DND-41 (cell line): ENCODE data around the gene VPS72.
"Not testable (repeated sequence)": the region's sequence is repeated elsewhere in the genome, so short reads cannot be mapped to it uniquely, and the experiment has no call there.

Experiments
- ATAC-seq: fragments of 200-7000 bp; cut with Tn5 transposase; 3 replicates; pipeline ENCODE4 v1.9.1; 2021; ENCODE audit warnings: low read depth; ENCODE audit not compliant: insufficient read depth
- DNase-seq: peaks from one replicate; pipeline ENCODE4 v3.0.0-alpha.2; 2020
- H2AFZ ChIP-seq: 2 replicates; pipeline ENCODE4 v1.6.0; 2012; ENCODE audit warnings: low read depth, low read length
- H3K27ac ChIP-seq: 2 replicates; pipeline ENCODE4 v1.5.1; 2012; ENCODE audit warnings: low read length, inconsistent platforms
- H3K27me3 ChIP-seq: fragments of 200-600 bp; sonication (generic); 2 replicates; pipeline ENCODE4 v1.6.0; 2012; ENCODE audit warnings: low read length, mild to moderate bottlenecking, inconsistent platforms; ENCODE audit not compliant: insufficient read depth, poor library complexity
- H3K36me3 ChIP-seq: 2 replicates; pipeline ENCODE4 v1.5.1; 2012; ENCODE audit warnings: low read length, inconsistent platforms; ENCODE audit not compliant: insufficient read depth
- H3K4me1 ChIP-seq: 2 replicates; pipeline ENCODE4 v1.5.1; 2012; ENCODE audit warnings: mild to moderate bottlenecking, low read length; ENCODE audit not compliant: insufficient read depth
- H3K4me2 ChIP-seq: 2 replicates; pipeline ENCODE4 v1.6.0; 2012; ENCODE audit warnings: mild to moderate bottlenecking, moderate library complexity, low read length, inconsistent platforms; ENCODE audit not compliant: insufficient read depth
- H3K4me3 ChIP-seq, 2 experiments: fragments of 200-600 bp in 1 of 2; shearing (Covaris generic) in 1 of 2; 2 replicates each; pipeline ENCODE4 v1.5.1; 2012 to 2016; ENCODE audit warnings: inconsistent platforms in 2 of 2, low read length in 2 of 2, mild to moderate bottlenecking in 2 of 2, low read depth in 1 of 2, moderate library complexity in 1 of 2
- H3K79me2 ChIP-seq: 2 replicates; pipeline ENCODE4 v1.6.0; 2012; ENCODE audit warnings: low read length, inconsistent platforms; ENCODE audit not compliant: insufficient read depth
- H3K9ac ChIP-seq: 2 replicates; pipeline ENCODE4 v1.6.0; 2012; ENCODE audit warnings: low read depth, mild to moderate bottlenecking, inconsistent platforms, low read length, moderate library complexity
- H3K9me3 ChIP-seq: 2 replicates; pipeline ENCODE4 v1.5.1; 2012; ENCODE audit warnings: low read length, moderate library complexity, mild to moderate bottlenecking, inconsistent platforms; ENCODE audit not compliant: insufficient read depth, severe bottlenecking
- H4K20me1 ChIP-seq: 2 replicates; pipeline ENCODE4 v1.6.0; 2012; ENCODE audit warnings: low read length; ENCODE audit not compliant: insufficient read depth
- EZH2 ChIP-seq: IDR thresholded peaks from 3 replicates; pipeline ENCODE4 v1.6.1; 2012; ENCODE audit warnings: borderline replicate concordance, low read depth, mild to moderate bottlenecking, moderate library complexity, low read length, inconsistent platforms; ENCODE audit not compliant: severe bottlenecking
- TF ChIP-seq, protein P1 (sequence below): IDR thresholded peaks from 2 replicates; pipeline ENCODE4 v1.5.1; 2012; ENCODE audit warnings: borderline replicate concordance, low read length, moderate library complexity, mild to moderate bottlenecking; ENCODE audit not compliant: poor library complexity, severe bottlenecking; ENCODE audit errors: extremely low read depth

Gene VPS72

DNA sequence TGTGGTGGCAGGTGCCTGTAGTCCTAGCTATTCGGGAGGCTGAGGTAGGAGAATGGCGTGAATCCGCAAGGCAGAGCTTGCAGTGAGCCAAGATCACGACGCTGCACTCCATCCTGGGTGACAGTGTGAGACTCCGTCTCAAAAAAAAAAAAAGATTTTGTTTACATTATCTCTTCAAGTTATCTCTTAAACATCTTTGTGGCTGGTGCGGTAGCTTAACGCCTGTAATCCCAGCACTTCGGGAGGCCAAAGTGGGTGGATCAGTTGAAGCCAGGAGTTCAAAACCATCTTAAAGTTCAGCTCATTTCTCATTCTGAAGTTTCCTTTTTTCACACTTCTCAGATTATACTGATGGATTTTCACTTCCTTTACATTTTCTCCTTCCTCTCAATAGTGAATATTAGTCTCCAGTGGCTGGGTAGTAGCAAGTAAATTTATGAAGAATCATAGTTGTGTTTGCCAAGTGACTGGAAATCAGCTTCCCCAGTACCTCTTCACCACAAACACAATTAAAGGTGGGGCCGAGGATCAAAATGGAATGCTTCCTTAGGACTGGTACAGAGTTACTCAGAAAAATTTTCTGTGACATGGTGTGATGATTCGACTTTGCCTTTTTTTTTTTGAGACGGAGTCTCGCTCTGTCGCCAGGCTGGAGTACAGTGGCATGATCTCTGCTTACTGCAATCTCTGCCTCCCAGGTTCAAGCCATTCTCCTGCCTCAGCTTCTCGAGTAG is 22.1 kb upstream of the VPS72 start:
- peaks cover 58% of the 10 kb centered on the region for H3K36me3 ChIP-seq

DNA sequence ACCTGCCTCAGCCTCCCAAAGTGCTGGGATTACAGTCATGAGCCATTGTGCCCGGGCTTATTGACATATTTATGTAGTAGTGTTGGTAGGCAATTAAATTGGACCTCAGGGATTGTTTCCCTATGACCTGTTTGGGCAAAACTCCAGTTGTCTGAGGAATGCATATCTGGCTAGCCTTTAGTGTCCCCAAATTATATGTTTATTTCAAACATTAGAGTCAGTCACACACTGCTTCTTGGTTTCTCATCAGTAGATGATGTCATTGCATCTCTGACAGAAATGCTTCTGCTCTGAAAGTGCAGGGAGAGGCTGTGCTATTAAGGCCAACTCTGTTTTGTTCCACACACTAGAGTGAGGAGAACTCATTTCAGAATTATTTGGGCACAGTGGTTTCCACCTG is 20.8 kb upstream of the VPS72 start:
- no peak for DNase-seq
- peaks cover 97% of the 10 kb centered on the region for H3K79me2 ChIP-seq
- TF ChIP-seq, protein P1, sequence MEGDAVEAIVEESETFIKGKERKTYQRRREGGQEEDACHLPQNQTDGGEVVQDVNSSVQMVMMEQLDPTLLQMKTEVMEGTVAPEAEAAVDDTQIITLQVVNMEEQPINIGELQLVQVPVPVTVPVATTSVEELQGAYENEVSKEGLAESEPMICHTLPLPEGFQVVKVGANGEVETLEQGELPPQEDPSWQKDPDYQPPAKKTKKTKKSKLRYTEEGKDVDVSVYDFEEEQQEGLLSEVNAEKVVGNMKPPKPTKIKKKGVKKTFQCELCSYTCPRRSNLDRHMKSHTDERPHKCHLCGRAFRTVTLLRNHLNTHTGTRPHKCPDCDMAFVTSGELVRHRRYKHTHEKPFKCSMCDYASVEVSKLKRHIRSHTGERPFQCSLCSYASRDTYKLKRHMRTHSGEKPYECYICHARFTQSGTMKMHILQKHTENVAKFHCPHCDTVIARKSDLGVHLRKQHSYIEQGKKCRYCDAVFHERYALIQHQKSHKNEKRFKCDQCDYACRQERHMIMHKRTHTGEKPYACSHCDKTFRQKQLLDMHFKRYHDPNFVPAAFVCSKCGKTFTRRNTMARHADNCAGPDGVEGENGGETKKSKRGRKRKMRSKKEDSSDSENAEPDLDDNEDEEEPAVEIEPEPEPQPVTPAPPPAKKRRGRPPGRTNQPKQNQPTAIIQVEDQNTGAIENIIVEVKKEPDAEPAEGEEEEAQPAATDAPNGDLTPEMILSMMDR, result no peak
- no peak for TF ChIP-seq EZH2

More for the DNA sequence above, 22.1 kb upstream of the VPS72 start:
- TF ChIP-seq, protein P1, result no peak
- no peak for TF ChIP-seq EZH2
- DNase-seq (peak; percentile 49), ATAC-seq (peak; percentile 78)
- Histone ChIP-seq H3K4me2 (no peak overlapping the region), H3K9me3 (no peaks in the 10 kb centered on the region), H3K9ac (no peak overlapping the region), H3K79me2 (peaks cover 96% of the 10 kb centered on the region), H3K4me3 (no peak overlapping the region), H3K27ac (no peak overlapping the region), H4K20me1 (peaks cover 36% of the 10 kb centered on the region), H3K4me1 (peaks cover 22% of the 10 kb centered on the region), H2AFZ (no peak overlapping the region), H3K27me3 (no peaks in the 10 kb centered on the region)

DNA sequence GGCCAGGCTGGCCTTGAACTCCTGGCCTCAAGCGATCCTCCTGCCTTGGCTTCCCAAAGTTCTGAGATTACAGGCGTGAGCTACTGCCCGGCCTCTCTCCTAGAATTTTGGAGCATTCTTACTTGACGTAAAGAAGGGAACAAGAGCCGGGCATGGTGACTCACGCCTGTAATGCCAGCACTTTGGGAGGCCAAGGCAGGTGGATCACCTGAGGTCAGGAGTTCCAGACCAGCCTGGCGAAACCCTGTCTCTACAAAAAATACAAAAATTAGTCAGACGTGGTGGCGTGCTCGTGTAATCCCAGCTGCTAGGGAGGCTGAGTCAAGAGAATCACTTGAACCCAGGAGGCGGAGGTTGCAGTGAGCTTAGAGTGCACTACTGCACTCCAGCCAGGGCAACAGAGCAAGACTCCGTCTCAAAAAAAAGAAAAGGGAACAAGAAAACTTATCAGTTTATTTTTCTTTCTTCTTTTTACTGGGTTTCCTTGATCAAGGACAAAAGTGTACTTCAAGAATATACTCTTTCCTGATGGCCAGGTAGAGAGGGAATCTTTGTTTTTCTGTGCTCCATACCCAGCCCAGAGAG is 15.5 kb upstream of the VPS72 start:
- Histone ChIP-seq H3K4me1 (peaks cover 13% of the 10 kb centered on the region; the same call in 1 of the 2 replicates), H3K79me2 (peaks cover 96% of the 10 kb centered on the region), H4K20me1 (peaks cover 40% of the 10 kb centered on the region; the same call in 1 of the 2 replicates), H3K36me3 (peaks cover 82% of the 10 kb centered on the region)
- not testable (repeated sequence) for H3K9ac ChIP-seq, H3K4me2 ChIP-seq, H3K27me3 ChIP-seq, H3K9me3 ChIP-seq, DNase-seq, ATAC-seq, H2AFZ ChIP-seq, H3K4me3 ChIP-seq, H3K27ac ChIP-seq

More for the DNA sequence above, 20.8 kb upstream of the VPS72 start:
- H3K27ac ChIP-seq, result no peak overlapping the region
- peaks cover 34% of the 10 kb centered on the region for H4K20me1 ChIP-seq
- H3K9me3 ChIP-seq, result no peaks in the 10 kb centered on the region
- H3K4me3 ChIP-seq, result no peak overlapping the region
- H3K36me3 ChIP-seq, result peaks cover 65% of the 10 kb centered on the region
- no peak overlapping the region for H3K4me2 ChIP-seq
- no peaks in the 10 kb centered on the region for H3K27me3 ChIP-seq
- H3K9ac ChIP-seq, result no peak overlapping the region
- peaks cover 22% of the 10 kb centered on the region for H3K4me1 ChIP-seq
- H2AFZ ChIP-seq, result no peak overlapping the region
- no peak for ATAC-seq

DNA sequence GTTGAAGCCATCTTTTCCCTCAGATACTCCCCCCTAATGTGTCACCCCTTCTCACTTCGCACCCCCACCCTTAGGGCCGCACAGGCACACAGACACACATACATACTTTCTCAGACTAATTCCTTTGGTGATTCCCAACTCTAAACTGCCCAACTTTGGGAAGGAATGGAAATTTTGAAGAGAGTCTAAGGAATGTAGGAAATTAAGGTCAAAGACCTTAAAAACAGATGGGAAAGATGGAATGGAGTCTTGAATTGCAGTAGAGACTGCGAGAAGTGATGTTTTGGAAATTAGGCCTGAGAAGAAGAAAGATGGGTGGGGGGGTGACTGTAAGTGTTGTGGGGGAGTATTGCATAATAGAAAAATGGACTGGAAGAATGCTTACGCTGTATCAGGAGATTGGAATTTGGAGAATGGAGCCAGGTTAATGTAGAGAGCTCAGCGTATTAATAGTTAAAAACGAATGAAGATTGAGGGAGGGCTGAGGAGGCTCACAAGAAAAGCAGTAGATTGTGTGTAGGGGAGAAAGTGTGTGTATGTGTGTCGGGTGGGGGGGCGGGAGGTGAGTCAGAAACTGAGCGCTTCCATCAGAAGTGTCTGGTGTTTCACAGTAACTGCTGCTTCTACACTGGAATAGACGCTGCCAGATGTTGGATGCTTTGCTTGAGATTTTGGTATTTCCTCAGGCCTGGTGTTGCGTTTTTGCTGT is 10.0 kb upstream of the VPS72 start:
- H3K9me3 ChIP-seq, result no peaks in the 10 kb centered on the region
- DNase-seq (no peak), ATAC-seq (no peak)
- peak overlapping the region; percentile 75 for H3K9ac ChIP-seq
- peak overlapping the region; percentile 75 for H3K4me2 ChIP-seq
- TF ChIP-seq, protein P1, result no peak
- TF ChIP-seq EZH2, result no peak
- peaks cover 66% of the 10 kb centered on the region for H3K79me2 ChIP-seq
- H3K4me3 ChIP-seq, result peak overlapping the region; percentile 98
- peaks cover 37% of the 10 kb centered on the region for H3K4me1 ChIP-seq
- H3K36me3 ChIP-seq, result peaks cover 36% of the 10 kb centered on the region
- peaks cover 38% of the 10 kb centered on the region; the same call in 1 of the 2 replicates for H4K20me1 ChIP-seq
- no peak overlapping the region for H2AFZ ChIP-seq
- H3K27me3 ChIP-seq, result no peaks in the 10 kb centered on the region
- H3K27ac ChIP-seq, result peak overlapping the region; percentile 93
